GM12878 (cell line): ENCODE data around the gene TIMP4. TPM values are rescaled to one million over a fixed set of nuclear protein-coding genes. Genes with fewer than 3 reads are reported as not detected.

Source experiments
- ATAC-seq: fragments of 200-7000 bp; cut with Tn5 transposase; 3 replicates; pipeline ENCODE4 v1.9.1; 2020; ENCODE audit warnings: mild to moderate bottlenecking, moderate library complexity
- BruUV-seq: library from RNA; stranded (reverse); fragments of 400-500 nt; replicated peaks from 2 replicates; lab custom pipeline; 2021; lab: Mats Ljungman, UMichigan
- CTCF ChIA-PET: fragments of 300-600 bp; sonication (Branson Sonifier 250); formaldehyde crosslinking; extraction: SDS; loops from one replicate; lab custom pipeline; 2021; ENCODE audit warnings: inconsistent platforms; lab: Yijun Ruan, JAX
- POLR2A ChIA-PET: fragments of 350-600 bp; formaldehyde crosslinking; extraction: SDS; loops from one replicate; lab custom pipeline; 2021; ENCODE audit warnings: inconsistent platforms; lab: Charles Lee
- RAD21 ChIA-PET: fragments of 300-600 bp; sonication (Branson Sonifier 250); formaldehyde crosslinking; loops from one replicate; lab custom pipeline; 2023; ENCODE audit warnings: antibody characterized with exemption; ENCODE audit not compliant: unreplicated experiment; lab: Charles Lee
- SMC1A ChIA-PET: fragments of 300-600 bp; sonication (Branson Sonifier 250); formaldehyde crosslinking; loops from one replicate; lab custom pipeline; 2023; ENCODE audit not compliant: unreplicated experiment, uncharacterized antibody; lab: Charles Lee
- DNase-seq: peaks from one replicate; pipeline ENCODE4 v3.0.0-alpha.2; 2011; ENCODE audit warnings: low read depth, low spot score
- FAIRE-seq: peaks from 3 replicates; lab custom pipeline; 2011; peaks lifted over from hg19 to GRCh38; lab: Jason Lieb, UNC
- H2AFZ ChIP-seq: 2 replicates; pipeline ENCODE4 v1.6.0; 2011; ENCODE audit warnings: low read depth, low read length, control low read depth; ENCODE audit not compliant: control insufficient read depth
- H3K27ac ChIP-seq: 2 replicates; pipeline ENCODE4 v1.5.1; 2011; ENCODE audit warnings: control low read depth; ENCODE audit not compliant: control insufficient read depth, insufficient read depth
- H3K27me3 ChIP-seq, 2 experiments: replicated peaks in 1 of 2; 2 replicates each; pipeline versions ENCODE4 v1.6.0 to v1.6.1; 2011; ENCODE audit warnings: low read length in 1 of 2; ENCODE audit not compliant: control insufficient read depth in 2 of 2, insufficient read depth in 2 of 2
- H3K36me3 ChIP-seq, 2 experiments: 2 replicates each; pipeline ENCODE4 v1.5.1; 2011; ENCODE audit warnings: low read length in 1 of 2; ENCODE audit not compliant: control insufficient read depth in 2 of 2, insufficient read depth in 2 of 2
- H3K4me1 ChIP-seq: 2 replicates; pipeline ENCODE4 v1.6.1; 2011; ENCODE audit warnings: mild to moderate bottlenecking, low read length, moderate library complexity, mixed read lengths; ENCODE audit not compliant: control insufficient read depth, insufficient read depth
- H3K4me2 ChIP-seq: 2 replicates; pipeline ENCODE4 v1.6.0; 2011; ENCODE audit warnings: control low read depth; ENCODE audit not compliant: control insufficient read depth, insufficient read depth
- H3K4me3 ChIP-seq: fragments of 200-600 bp; sonication (generic); 2 replicates; pipeline ENCODE4 v1.5.1; 2016
- H3K79me2 ChIP-seq: 2 replicates; pipeline ENCODE4 v1.6.0; 2011; ENCODE audit warnings: low read length; ENCODE audit not compliant: control insufficient read depth, insufficient read depth
- H3K9ac ChIP-seq: 2 replicates; pipeline ENCODE4 v1.8.0; 2011; ENCODE audit warnings: low read length, control low read depth, mixed read lengths; ENCODE audit not compliant: control insufficient read depth, insufficient read depth
- H3K9me3 ChIP-seq: replicated peaks from 3 replicates; pipeline ENCODE4 v1.5.1; 2011; ENCODE audit warnings: mild to moderate bottlenecking, low read length; ENCODE audit not compliant: control insufficient read depth, insufficient read depth
- H4K20me1 ChIP-seq: 2 replicates; pipeline ENCODE4 v1.6.0; 2011; ENCODE audit not compliant: control insufficient read depth, insufficient read depth
- YY1 ChIP-seq: IDR thresholded peaks from 2 replicates; pipeline ENCODE4 v1.6.1; 2011; ENCODE audit warnings: low read depth, mild to moderate bottlenecking, low read length
- ZNF384 ChIP-seq: IDR thresholded peaks from 2 replicates; pipeline ENCODE4 v1.6.1; 2012; ENCODE audit warnings: low read depth, mild to moderate bottlenecking, low read length, improper control_type of control experiment, borderline replicate concordance
- WGBS: methylation state at CpG from one replicate; pipeline ENCODE4 v1.1.6; 2016; ENCODE audit warnings: low lambda C conversion rate; ENCODE audit not compliant: insufficient replicate concordance, insufficient coverage; ENCODE audit errors: missing lambda C conversion rate; 5-methylcytosine and 5-hydroxymethylcytosine counted together
- in situ Hi-C: fragments of 300-500 bp; cut with MboI; formaldehyde crosslinking; loops from 9 replicates; pipeline ENCODE4 v1.14.3; 2018; ENCODE audit warnings: mixed read lengths
- intact Hi-C: fragments of 100-400 bp; cut with micrococcal nuclease; formaldehyde crosslinking; loops from one replicate; pipeline ENCODE4 v1.14.2; 2022; ENCODE audit not compliant: unreplicated experiment
- polyA plus RNA-seq, 11 experiments: library from polyadenylated mRNA; depleted of rRNA in 4 of 11; unstranded in 6 of 11; stranded (reverse) in 5 of 11; fragments of >200 nt; fragmentation: Nextera tagmentation in 4 of 11; fragmentation: Illumina TruSeq in 1 of 11; extraction: Ambion mirVana in 4 of 11; extraction: Trizol in 1 of 11; gene quantifications; 1 replicate in 1 of 11; 2 replicates in 10 of 11; pipeline versions ENCODE4 v1.2.1 to v1.2.3, GENCODE V29; 2011 to 2016; ENCODE audit warnings: inconsistent platforms in 2 of 11, missing spikeins in 2 of 11, low read depth in 1 of 11
- total RNA-seq, 4 experiments: library from RNA; depleted of rRNA in 3 of 4; stranded (reverse); fragments of >200 nt in 3 of 4; fragmentation: Illumina TruSeq in 1 of 4; extraction: Trizol in 1 of 4; gene quantifications; 2 replicates each; pipeline versions ENCODE4 v1.2.1 to v1.2.3, GENCODE V29; 2013 to 2021
- TF ChIP-seq, protein P1 (sequence below): fragments of 150-350 bp; IDR thresholded peaks from 2 replicates; pipeline ENCODE4 v1.6.1; 2016; ENCODE audit warnings: low read depth, low read length

The TIMP4 gene
- total and polyA plus RNA-seq, 10 of the 15 experiments (the other 5 are each of a cell fraction or from before 2014, with no cell fraction given), result 0.07 TPM; not detected in 9

- Histone ChIP-seq H3K4me2 (no peak overlapping the region), H3K27ac (no peak overlapping the region), H3K79me2 (no peaks in the 10 kb centered on the region), H4K20me1 (no peaks in the 10 kb centered on the region), H3K9ac (no peak overlapping the region), H3K4me1 (peaks cover 47% of the 10 kb centered on the region), H3K36me3 (no peaks in the 10 kb centered on the region), H2AFZ (no peak overlapping the region), H3K4me3 (no peak overlapping the region), H3K9me3 (no peaks in the 10 kb centered on the region; the same call in 2 of the 3 replicates), H3K27me3 (no peaks in the 10 kb centered on the region)
- DNase-seq (no peak), FAIRE-seq (no peak), ATAC-seq (no peak)
- intact Hi-C loops (loop anchor here (5.0 kb wide), 3 partner anchors 81 to 371 kb away; partner anchors contain the start of gene TSEN2), in situ Hi-C loops (no loop called here)
- TF ChIP-seq YY1 (no peak), ZNF384 (no peak)
- TF ChIP-seq, protein P1, sequence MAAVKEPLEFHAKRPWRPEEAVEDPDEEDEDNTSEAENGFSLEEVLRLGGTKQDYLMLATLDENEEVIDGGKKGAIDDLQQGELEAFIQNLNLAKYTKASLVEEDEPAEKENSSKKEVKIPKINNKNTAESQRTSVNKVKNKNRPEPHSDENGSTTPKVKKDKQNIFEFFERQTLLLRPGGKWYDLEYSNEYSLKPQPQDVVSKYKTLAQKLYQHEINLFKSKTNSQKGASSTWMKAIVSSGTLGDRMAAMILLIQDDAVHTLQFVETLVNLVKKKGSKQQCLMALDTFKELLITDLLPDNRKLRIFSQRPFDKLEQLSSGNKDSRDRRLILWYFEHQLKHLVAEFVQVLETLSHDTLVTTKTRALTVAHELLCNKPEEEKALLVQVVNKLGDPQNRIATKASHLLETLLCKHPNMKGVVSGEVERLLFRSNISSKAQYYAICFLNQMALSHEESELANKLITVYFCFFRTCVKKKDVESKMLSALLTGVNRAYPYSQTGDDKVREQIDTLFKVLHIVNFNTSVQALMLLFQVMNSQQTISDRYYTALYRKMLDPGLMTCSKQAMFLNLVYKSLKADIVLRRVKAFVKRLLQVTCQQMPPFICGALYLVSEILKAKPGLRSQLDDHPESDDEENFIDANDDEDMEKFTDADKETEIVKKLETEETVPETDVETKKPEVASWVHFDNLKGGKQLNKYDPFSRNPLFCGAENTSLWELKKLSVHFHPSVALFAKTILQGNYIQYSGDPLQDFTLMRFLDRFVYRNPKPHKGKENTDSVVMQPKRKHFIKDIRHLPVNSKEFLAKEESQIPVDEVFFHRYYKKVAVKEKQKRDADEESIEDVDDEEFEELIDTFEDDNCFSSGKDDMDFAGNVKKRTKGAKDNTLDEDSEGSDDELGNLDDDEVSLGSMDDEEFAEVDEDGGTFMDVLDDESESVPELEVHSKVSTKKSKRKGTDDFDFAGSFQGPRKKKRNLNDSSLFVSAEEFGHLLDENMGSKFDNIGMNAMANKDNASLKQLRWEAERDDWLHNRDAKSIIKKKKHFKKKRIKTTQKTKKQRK, result no peak
- no TSS peak for BruUV-seq
- SMC1A ChIA-PET, result interaction anchor here (1.1 to 6.8 kb wide), 4 partner anchors 13 to 81 kb away, joined by 3 to 76 read pairs (median 4); no protein-coding TSS in a partner anchor
- POLR2A ChIA-PET, result interaction anchor here (0.6 to 0.9 kb wide), 2 partner anchors 11 to 810 kb away, joined by 4 read pairs; no protein-coding TSS in a partner anchor
- RAD21 ChIA-PET, result interaction anchor here (2.5 kb wide), 1 partner anchor 289 kb away, joined by 6 read pairs; no protein-coding TSS in a partner anchor
- CTCF ChIA-PET, result interaction anchor here (0.6 to 1.6 kb wide), 6 partner anchors 9 to 919 kb away, joined by 3 to 9 read pairs (median 3); no protein-coding TSS in a partner anchor
- WGBS, result 87% methylated on average over 6 of the region's 6 CpGs
Measured at GRCh38 chr3:12190832-12191231, 32.1 kb upstream of the TIMP4 start.
